H1 (cell line): ENCODE results near the gene ZNRF3. TPM values are rescaled to one million over a fixed set of nuclear protein-coding genes. Genes with fewer than 3 reads are reported as not detected.

Source experiments
- HDAC2 ChIP-seq, 2 experiments: fragments of 300-600 bp in 1 of 2; sonication (generic) in 1 of 2; IDR thresholded peaks; 2 replicates each; pipeline ENCODE4 v1.6.1; 2011 to 2012; ENCODE audit warnings: low read depth in 2 of 2, low read length in 2 of 2, mild to moderate bottlenecking in 2 of 2, moderate library complexity in 2 of 2, borderline replicate concordance in 1 of 2, inconsistent platforms in 1 of 2
- SAP30 ChIP-seq: fragments of 300-600 bp; sonication (generic); IDR thresholded peaks from 2 replicates; pipeline ENCODE4 v1.7.1; 2012; ENCODE audit warnings: low read length, moderate library complexity, mild to moderate bottlenecking, inconsistent platforms; ENCODE audit not compliant: insufficient read depth, insufficient replicate concordance
- polyA plus RNA-seq, 7 experiments: library from polyadenylated mRNA; depleted of rRNA in 3 of 7; stranded (reverse) in 5 of 7; unstranded in 2 of 7; fragments of >200 nt in 5 of 7; fragments of 200-250 nt in 2 of 7; gene quantifications; 1 replicate in 5 of 7; 2 replicates in 1 of 7; 4 replicates in 1 of 7; pipeline versions ENCODE4 v1.2.1 to v1.2.3, GENCODE V29; 2011 to 2013; ENCODE audit warnings: missing spikeins in 2 of 7, mixed read lengths in 2 of 7
- total RNA-seq: library from RNA; stranded (reverse); fragmentation: NEBNext Ultra II Directional; extraction: Animal tissue kit (Norgen Biotek cat#: 25700); gene quantifications from 2 replicates; pipeline ENCODE4 v1.2.1, GENCODE V29; 2021

Gene ZNRF3
- total and polyA plus RNA-seq, 2 of the 8 experiments (the other 6 are each of a cell fraction or from before 2014, with no cell fraction given): 14.1 to 21.7 TPM

GRCh38 chr22:28914201-28914600 is 30.8 kb downstream of the ZNRF3 start (continued):
- TF ChIP-seq HDAC2 (IDR thresholded peaks at IDR 0.05; ENCODE audit: borderline replicate concordance in 1 of 2, low read depth in 2 of 2, low read length in 2 of 2) (no peak), SAP30 (no peak)
